Measurements from ENCODE around the gene CERK. TPM values are rescaled to one million over a fixed set of nuclear protein-coding genes. Genes with fewer than 3 reads are reported as not detected.

The CERK gene
- total RNA-seq, 1 donor from 2014 or later: 41.8 TPM

DNA sequence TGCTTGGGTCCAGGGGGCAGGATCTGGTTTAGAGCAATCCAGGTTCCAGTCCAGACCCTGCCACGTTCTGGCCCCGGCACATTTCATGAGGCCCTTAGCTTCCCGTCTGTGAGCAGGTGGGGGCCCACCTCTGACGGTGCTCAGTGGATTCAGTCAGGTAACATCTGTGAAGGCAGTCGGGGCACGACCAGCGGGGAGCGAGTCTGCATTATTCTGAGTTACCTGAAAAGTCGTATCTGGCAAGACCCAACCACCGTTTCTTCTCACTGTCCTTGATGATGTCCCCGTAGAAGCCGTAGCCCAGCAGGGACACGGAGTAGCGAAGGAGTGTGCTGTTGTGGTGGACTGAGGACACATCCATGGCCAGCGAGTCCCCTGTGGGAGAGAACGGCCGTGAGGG is 39.0 kb downstream of the CERK start:
- no peak for DNase-seq (ENCODE audit: low spot score)

DNA sequence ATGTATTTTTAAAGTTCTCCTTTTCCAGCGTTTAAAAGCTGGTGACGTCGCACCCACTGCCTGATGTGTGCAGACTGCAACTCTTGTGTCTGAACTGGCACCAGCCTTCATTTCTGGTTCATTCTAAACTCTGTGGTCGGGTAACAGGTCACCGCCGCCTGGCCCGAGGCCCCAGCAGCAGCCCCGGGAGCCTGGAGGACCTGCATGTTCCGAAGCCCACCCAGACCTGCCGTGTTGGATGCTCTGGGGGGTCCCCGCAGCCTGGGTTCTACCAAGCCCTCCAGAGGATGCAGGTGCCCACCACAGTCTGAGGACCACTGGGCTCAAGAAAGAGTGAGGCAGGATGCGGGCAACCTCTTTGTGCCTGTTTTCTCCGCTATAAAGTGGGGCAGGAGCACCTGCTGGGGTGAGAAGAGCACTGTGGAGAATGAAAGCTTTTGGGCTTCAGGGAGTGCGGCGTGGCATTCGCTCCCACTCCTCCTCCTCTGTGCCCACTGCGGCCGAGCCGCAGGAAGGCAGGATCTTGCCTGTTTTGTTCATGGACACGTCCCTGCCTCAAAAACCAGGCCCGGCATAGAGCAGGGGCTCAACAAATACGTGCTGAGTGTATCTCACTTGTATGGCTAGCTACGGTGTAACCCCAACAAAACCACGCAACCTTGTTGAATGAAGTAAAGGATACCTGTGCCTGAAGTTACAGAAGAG is 40.1 kb downstream of the CERK start:
- no peak for DNase-seq (ENCODE audit: low spot score)

DNA sequence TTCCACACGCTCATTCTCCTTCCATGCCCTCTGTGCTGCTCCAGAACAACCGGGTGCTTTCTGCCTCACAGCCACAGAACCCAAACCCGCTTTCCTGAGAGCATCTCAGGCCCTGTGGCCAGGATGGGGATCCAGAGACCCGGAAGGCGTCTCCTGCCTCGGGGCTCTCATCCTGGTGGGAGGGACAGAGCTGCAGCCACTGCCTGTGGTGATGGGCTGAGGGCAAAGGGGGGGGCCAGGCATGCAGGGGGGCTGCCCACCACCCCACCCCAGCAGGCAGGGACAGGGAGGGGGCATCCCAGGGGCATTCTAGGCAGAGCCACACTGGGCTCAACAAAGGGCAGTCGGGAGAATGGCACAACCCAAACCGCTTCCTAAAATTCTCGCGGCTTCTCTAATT is 41.4 kb downstream of the CERK start:
- DNase-seq (ENCODE audit: low spot score): no peak

DNA sequence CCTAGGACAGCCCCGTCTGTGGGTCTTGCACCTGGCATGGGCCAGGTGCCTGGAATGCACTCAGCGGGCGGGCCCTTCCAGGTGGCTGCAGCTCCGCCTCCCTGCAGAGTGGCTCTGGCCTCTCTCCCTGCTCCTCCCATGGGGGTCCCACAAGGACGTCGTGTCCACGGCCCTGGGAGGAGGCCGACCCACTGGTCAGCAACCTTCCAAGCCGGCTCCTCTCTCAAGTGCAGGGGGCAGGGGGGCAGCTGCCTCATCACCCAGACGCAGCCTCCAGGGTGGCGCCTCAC is 41.9 kb downstream of the CERK start:
- DNase-seq (ENCODE audit: low spot score): no peak

DNA sequence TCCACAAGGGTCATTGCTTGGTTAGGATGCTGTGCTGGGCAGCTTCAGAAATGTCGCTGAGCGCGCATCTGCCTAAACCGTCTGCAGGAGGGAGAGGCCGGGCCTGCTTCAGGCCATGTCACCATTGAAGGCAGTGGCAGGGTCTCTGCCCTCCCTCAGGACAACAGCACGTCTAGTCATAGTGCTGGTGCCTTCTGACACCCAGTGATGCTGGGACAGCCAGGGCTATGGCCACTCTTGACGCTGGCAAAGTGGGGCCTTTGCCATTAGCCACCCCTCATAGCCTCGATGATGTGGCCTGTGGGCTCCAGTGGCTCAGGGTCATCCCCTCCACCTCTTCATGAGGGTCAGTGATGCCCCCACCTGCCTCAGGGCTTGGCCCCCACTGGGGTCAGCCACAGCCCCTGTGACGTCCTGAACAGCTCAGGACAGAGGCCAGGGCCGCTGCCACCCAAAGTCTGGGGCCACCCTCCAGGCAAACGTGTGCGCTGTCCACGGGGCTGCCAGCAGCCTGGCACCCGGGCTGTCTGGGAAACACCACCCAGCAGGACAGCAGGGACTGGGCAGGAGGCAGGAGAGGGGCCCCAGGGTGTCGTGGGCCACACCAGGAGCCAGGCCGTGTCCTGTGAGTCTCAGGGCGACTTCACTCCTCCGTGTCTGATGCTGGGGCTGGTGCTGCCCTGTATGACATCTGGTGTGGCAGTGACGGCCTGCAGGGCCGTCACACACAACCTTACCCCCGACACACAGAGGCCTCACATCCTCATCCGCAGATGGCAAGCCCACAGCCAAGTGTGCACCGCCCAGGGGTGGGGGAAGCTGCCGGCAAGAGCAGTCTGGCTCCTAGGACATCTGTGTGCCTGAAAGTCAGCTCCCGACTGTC is 42.5 kb downstream of the CERK start:
- DNase-seq (ENCODE audit: low spot score): no peak

DNA sequence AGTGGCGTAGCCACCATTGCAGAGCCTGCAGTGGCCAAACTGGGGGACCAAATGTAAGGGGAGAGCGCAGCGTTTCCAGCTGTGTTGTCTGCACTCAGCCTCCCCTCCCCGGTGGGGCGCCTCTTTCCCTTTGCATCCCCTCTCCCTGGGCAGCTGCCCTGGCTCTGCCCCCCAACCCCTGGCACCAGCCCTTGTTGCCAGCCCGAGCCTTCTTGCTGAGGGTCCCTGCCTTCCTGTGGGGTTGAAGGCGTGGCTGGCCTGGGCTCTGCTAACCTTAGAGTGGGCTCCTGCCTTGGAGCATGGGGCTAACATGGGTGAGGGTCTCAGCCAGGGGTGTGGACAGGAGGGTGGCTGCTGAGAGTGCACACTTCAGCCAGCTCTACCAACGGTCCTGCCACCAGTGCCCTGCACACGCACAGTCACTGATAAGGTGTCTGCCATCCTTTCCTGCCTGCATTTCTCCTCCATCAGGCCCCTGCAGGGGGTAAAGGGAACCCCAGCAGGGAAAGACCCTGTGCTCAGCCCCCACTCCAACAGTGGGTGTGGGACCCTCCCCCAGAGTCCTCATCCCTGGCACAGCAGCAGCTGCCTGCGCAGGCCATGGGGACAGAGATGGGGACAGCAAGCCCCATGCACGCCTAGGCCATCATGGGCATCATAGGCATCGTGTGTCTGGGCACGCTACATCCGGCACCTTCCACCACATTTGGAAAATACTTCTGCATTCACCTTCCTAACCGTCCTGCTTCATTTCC is 43.5 kb downstream of the CERK start:
- no peak for DNase-seq (ENCODE audit: low spot score)

DNA sequence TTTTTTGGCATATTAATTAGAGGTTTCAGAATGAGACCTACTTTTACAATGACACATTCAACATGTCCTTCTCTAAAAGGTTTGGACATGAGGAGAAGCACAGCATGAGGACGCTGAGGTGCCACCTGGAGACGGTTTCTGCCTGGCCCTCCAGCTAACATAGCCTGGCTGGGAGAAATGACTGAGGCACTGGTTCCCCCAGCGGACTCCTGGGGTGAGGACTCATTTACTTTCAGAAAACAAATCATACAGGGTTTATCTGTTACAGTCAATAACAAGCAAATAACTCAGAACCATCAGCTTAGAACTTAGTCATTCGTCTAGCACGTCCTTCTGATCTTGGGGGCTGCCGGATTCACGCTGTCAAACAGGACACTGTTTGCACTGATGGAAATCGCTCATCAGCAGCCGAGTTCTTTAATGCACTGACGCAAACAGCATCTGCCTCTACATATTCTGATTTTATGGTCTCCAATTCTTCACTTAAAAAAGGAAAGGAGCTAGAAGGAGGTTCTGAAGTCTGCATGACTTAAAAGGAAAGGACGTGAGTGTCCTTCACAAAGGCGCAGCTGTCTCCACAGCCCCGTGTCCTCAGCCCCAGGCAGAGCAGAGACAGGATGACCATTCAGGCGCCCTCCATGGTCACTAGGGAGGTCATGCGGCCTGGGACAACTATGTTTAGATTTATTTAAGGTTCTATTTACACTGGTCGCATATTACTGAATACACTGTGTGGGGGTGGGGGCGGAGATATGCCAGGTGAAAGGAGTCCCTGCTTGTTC is 44.2 kb downstream of the CERK start:
- DNase-seq (ENCODE audit: low spot score): no peak

DNA sequence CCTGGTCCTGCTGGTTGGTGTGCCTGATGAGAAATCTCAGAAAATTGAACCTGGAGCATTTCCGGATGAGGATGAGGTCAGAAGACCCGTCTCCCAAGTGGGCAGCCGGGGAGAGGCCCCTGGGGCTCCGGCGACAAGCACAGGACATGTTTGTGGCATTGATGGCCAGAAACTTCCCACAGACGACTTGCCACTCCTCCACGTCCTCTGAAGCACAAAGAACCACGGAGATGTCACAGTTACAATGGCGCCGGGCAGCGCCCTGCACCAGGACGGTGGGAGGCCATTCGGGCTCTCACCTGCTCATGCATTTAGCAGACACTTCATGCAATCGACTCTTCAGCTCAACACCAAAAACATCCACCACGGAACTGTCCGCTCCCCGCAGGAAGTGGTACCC is 46.5 kb downstream of the CERK start:
- DNase-seq (ENCODE audit: low spot score): no peak

DNA sequence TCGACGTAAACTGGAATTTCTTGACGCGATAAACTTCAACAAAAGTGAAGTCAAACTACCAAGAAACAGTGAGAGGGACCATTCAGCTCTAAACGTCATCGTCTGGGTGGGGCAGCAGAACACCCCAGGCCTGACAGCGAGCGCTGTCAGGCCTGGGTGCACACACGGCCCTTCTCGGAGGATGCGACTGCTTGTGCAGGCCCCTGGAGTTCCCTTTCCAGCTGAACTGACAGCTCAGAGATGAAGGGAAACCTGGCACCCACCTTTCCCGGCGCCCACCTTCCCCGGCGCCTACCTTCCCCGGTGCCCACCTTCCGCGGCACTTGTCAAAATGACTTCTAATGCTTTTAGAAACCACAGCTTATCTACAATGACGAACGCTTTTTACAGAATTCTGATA is 47.9 kb downstream of the CERK start:
- no peak for DNase-seq (ENCODE audit: low spot score)

DNA sequence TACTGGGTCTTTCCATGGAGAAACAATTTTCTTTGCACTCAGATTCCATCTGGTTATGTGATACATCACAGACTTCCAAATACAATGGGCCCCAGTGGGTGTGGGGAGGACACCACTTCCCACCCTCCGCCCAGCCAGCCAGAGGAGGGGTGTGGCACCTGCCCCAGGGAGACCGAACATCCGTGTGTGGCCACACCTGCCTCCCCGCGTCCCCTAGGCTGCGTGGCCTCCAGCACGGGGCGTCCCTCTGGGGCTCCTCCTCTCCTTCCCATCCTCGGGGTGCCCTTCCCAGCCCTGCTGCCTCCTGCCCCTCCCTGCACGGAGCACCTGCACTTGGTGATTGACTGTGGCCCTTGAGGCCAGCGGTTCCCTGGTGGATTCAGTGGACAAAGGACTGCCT is 49.1 kb downstream of the CERK start:
- DNase-seq (ENCODE audit: low spot score): no peak

DNA sequence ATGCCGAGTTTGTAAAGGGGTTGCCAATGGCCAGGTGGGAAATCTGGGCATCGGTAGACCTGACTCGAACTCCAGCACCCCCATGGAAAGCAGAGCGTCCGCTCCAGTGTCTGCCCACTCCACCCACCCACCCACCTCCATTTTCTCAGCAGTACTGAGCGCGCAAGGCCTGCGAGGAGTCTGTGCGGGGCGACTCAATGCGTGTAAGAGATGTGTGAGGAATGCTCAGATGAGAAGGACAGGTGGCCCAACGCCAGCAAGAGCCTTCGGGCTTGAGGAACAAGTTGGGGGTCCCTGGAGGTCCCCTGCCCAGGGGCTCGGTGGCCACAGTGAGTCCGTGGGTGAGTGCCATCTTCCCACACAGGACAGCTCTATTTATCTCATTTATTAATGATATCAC is 50.6 kb downstream of the CERK start:
- DNase-seq (ENCODE audit: low spot score): no peak

DNA sequence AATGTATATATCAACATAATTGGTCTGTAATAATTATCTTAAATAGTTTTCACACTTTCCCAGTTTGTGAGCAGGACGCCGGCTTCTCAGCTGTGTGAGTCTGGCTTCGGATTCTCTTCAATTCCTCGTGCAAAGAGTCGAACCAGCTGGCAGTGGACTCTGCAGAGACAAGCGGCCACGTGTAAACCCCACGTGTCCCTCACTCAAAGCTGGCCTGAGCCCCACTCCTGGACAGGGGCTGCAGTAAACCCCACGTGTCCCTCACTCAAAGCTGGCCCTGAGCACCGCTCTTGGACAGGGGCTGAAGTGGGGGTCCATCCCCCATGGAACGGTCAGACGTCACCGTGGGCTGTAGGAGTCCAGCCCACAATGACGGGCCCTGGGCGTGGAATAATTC is 51.0 kb downstream of the CERK start:
- DNase-seq (ENCODE audit: low spot score): no peak

DNA sequence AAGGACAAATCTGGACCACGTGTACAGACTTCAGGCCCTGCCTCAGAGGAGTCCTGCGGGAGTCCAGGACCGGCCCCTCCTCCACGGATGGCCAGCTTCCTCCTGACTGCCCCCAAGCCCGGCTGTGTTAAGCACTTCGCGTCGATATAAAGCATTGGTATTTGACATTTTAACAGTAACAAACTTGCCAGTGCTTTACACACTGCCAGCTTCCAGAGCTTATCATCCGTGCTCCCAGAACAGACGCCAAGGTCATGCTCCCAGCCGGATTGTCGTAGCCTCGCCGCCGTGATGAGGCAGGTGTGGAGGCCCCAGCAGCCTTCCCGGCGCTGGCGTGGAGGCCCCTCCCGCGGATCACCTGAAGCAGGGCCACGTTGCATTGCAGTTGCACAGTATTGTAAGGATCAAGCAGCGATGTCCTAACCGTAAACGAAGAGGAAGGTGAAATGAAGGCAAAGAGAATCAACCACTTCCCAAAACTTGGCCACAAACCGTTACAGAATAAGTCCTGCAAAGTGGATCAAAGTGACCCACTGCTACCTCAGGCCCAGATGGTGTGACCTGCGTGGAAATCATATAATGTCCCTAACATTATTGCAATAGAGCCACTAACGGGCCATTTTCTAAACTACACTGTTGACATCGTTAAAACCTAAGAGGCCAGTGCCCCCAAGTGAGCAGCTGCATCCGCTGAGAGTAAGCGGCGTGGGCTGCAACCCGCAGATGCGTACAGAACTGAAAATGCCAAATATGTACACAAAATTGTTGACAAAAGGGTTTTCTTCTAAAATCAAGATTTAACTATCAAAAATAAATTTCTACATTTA is 51.6 kb downstream of the CERK start:
- peak; percentile 41 for DNase-seq (ENCODE audit: low spot score)

DNA sequence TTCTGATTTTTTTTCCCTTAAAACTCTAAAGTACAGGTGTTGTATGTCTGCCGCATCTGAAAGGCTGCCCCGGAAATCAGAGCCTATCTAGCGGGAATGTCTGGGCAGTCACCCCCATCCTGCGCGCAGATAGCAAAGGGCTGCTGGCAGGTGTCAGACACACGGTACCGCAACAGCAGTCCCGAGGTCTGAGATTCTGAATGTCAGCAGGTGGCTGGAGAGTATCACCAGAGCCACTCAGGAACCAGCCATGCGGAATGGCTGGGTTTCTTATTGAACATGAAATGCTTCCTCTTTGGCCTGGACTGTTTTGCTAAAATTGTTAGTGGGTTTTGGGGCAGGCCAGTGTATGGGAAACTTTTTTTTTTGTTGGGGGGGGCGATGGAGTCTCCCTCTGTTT is 53.3 kb downstream of the CERK start:
- DNase-seq (ENCODE audit: low spot score): no peak

DNA sequence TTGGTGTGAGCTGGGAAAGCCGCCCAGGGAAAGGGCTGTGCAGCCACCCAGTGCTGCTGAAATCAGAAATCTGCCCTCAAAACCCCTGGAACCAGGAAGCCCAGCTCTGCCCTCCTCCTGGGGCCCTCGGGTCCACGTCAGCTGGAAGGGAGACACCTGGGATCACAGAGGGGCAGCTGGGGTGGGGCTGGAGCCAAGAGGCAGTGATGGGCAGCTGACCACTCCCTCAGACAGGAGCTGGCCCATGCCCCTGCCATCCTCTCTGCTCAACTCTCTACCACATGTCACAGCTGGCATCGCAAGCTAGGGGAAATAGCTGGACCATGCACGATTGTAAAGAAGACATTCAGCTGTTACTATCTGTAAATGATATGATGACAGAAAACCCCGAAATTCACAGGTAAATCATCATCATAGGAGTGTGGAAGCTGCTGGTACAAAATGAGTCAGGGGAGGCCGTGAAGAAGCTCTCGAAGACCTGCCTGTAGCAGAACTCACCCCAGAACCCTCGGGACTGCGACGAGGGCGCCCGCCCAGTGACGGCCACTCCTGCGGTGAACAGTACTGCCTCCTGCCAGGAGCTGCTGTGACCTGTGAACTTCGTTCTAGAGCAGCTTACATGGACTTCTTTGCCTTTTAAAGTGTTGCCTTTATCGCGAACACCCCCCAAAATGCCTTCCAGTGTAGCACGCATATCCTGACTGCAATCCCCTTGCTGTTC is 55.9 kb downstream of the CERK start:
- DNase-seq (ENCODE audit: low spot score): no peak

DNA sequence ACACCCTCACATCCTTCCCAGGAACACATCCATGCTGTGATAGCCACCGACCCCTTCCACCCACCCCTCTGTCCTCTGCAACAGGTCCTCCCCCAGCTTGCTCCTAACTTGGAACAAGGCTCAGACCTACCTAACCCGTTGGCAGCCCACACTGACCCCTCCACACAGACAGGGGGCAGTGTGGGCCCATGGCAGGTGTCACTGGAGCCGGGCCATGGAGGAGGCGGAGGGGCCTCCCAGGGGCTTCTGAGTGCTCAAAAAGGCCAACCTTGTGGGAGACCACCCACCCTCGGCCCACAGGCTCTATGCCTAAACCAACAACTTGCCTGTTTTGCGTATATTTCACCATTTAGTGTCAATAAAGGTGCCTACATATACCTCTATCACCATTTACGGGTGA is 57.0 kb downstream of the CERK start:
- DNase-seq (ENCODE audit: low spot score): no peak

DNA sequence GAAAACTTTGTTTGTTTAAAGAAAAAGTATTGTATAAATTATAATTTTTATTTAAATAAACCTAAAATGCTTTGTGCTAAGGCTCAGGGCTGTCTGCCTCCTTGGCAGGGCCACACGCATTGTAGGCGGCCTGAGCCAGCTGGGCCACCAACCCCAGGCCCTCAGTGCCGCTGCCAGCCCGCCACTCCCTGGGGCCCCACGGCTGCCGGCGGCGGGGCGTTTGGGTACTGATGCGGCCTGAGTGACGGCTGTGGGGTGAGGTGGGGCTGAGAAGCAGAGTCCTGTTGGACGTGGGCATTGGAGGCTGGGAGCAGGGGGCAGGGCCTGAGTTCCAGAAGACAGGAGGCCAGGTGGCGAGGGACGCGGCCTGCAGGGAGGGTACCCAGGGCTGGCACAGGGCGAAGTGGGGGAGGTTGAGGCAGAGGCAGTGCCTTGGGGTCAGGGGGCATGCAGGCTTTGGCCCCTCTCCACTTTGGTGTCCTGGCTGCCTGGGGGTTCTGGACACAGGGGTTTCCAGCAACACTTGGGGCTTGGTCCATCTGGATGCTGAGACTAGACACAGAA is 58.3 kb downstream of the CERK start:
- no peak for DNase-seq (ENCODE audit: low spot score)

DNA sequence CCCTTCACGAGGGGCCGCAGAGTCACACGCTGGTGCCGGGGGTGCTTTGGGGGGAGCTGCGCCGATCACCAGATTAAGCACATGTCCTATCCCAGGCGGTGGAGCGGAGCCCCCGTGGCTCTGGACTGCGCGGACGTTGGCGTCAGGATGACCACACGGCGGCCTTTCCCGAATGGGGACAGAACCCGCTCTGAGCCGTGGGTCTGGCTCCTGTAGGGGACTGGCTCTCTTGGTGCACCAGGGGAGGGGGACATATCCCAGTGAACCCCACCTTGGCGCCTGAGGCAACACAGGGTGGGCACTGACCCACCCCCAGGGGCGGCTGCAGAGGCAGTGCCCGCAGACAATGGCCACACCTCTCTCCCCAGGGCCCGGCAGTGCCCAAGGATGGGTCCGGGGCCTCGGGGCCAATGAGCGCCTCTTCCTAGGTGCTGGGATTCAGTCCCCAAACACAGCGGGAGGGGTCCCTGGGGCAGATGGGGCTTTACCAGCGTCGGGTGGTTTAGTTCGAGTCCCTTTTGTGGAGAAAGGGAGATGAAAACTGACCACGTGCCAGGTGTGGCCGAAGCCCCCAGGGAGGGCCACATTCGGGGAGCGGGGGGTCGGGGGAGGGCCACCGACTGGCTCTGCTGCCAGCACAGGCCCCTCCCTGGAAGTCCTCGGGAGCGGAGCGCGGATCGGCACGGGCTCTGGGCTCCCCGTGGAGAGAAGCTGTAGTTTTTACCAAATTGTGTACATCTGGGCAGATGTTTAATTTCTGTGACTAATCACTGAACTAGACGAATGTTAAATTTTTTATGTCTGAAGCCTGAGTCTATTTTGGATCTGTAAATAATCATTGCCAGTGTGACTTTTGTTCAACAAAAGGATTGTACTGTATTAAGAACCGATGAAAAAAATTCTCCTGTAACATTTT is 59.0 kb downstream of the CERK start:
- DNase-seq (ENCODE audit: low spot score): no peak
